HG02884 (cell line): ENCODE measurements around the gene ACOT8.
"Not testable (repeated sequence)": the region's sequence is repeated elsewhere in the genome, so short reads cannot be mapped to it uniquely, and the experiment has no call there.

Source experiments
- ATAC-seq: cut with Tn5 transposase; IDR thresholded peaks from one replicate; pipeline ENCODE4 v1.9.1; 2021; ENCODE audit warnings: mild to moderate bottlenecking, moderate library complexity; ENCODE audit not compliant: unreplicated experiment

ACOT8 gene

DNA sequence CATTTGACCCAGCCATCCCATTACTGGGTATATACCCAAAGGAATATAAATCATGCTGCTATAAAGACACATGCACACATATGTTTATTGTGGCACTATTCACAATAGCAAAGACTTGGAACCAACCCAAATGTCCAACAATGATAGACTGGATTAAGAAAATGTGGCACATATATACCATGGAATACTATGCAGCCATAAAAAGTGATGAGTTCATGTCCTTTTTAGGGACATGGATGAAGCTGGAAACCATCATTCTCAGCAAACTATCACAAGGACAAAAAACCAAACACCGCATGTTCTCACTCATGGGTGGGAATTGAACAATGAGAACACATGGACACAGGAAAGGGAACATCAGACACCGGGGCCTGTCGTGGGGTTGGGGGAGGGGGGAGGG, 59.2 kb downstream of the ACOT8 start:
- not testable (repeated sequence) for ATAC-seq

DNA sequence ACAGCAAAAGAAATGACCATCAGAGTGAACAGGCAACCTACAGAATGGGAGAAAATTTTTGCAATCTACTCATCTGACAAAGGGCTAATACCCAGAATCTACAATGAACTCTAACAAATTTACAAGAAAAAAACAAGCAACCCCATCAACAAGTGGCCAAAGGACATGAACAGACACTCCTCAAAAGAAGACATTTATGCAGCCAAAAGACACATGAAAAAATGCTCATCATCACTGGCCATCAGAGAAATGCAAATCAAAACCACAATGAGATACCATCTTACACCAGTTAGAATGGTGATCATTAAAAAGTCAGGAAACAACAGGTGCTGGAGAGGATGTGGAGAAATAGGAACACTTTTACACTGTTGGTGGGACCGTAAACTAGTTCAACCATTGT, 59.7 kb downstream of the ACOT8 start:
- ATAC-seq: not testable (repeated sequence)

DNA sequence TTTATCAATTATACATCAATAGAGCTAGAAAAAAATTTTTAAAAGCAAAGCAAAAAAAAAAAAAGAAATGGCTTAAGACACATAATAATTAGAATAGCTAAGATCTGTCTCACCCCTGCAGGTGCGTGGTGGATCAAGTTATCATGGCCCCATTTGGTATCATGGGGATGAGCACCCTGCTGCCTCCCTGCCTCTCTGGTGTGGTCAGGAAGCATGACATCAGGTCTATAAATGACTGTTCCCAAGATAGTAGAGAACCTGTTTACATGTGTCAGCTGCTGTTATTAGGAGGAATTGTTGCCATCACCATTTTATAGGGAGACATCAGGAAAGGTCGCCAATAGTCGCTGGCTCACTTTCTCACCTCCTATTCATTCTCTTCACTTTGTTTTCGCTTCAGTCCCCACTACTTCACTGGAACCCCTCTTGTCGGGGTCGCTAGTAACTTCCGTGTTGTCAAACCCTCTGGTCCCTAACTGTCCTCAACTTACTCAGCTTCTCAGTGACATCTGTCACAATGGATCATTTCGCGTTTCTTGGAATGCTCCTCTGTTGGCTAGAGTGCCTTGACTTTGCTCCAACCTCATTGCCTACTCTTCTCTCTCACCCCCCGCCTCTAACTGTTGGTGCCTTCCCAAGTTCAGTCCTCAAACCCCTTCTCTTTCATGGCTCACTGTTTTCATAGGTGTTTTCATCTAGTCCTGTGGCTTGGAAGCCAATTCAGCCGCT, 60.7 kb downstream of the ACOT8 start:
- ATAC-seq: no peak

DNA sequence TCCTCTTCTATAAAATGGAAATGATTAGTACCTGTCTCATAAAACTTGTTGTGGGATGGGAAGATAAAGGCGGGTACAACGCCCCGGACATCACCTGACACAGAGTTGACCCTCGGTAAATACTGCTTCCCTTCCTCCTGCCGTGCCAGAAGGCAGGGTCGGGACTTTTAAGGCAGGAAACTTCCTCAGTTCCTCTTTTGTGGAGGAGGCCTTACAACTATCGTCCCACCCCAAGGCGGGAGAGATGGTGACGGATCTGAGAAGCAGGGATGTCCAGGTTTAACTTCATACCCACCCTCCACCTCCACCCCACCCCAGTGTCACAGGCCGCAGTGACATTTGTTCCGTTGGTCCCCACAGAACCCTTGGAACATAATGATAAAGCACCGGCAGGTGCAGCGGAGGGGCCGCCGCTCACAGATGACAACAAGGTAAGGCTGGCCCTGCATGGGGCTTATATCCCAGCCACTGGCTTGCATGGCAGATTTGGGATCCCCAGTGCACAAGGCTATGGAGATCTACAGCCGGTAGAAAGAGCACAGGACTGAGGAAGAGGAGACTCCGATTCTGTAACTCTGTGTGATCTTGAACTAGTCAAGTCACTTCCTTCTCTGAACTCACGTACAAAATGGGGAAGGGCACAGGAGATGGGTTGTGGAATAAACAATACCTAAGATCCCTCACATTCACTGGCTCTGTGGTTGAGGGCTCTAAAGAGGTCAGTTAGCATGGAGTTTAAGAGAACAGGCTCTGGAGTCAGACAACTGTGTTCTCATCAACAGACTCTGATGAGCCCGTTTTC, 64.7 kb downstream of the ACOT8 start:
- no peak for ATAC-seq
